ENCODE results near the gene RTL5. TPM values are rescaled to one million over a fixed set of nuclear protein-coding genes. Genes with fewer than 3 reads are reported as not detected.

The RTL5 gene
- total RNA-seq, 4 donors from 2014 or later, result 3.6 to 6.6 (median 5.9) TPM

DNA sequence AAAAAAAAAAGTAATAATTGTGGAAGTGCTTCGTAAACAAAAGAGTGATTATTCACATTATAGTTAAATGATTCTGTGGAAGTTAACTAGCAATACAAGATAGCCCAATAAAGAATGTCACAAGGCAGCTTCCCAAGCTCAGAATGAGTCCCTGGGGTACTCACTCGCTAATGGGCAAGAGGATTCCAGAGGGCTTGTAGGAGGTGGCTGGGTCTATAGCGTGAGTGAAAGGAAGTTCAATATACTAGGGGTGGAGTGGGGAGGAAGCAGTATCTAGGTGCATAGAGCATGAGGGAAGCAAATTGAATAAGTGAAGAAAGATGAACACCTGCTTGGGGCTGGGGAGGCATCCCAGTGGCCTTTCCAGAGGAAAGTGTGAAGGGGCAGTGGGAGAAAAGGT, 42.5 kb downstream of the RTL5 start:
- intact Hi-C loops (cut with DNase I), result no loop called here
- no peak overlapping the region for H3K4me3 ChIP-seq (replicated peaks in 1 of 3)
- 69 to 81% methylated on average over 3 of the region's 3 CpGs for WGBS, 2 donors

GRCh38 chrX:72088761-72089160, 43.0 kb downstream of the RTL5 start:
- Histone ChIP-seq H3K9me3 (no peaks in the 10 kb centered on the region), H3K27me3 (no peaks in the 10 kb centered on the region), H3K4me1 (no peaks in the 10 kb centered on the region), H3K4me3 (replicated peaks in 1 of 3) (no peak overlapping the region), H3K36me3 (no peaks in the 10 kb centered on the region), H3K27ac (no peak overlapping the region)
- no peak for TF ChIP-seq POLR2A (IDR thresholded peaks at IDR 0.05)
- TF ChIP-seq, protein P1, sequence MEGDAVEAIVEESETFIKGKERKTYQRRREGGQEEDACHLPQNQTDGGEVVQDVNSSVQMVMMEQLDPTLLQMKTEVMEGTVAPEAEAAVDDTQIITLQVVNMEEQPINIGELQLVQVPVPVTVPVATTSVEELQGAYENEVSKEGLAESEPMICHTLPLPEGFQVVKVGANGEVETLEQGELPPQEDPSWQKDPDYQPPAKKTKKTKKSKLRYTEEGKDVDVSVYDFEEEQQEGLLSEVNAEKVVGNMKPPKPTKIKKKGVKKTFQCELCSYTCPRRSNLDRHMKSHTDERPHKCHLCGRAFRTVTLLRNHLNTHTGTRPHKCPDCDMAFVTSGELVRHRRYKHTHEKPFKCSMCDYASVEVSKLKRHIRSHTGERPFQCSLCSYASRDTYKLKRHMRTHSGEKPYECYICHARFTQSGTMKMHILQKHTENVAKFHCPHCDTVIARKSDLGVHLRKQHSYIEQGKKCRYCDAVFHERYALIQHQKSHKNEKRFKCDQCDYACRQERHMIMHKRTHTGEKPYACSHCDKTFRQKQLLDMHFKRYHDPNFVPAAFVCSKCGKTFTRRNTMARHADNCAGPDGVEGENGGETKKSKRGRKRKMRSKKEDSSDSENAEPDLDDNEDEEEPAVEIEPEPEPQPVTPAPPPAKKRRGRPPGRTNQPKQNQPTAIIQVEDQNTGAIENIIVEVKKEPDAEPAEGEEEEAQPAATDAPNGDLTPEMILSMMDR (IDR thresholded peaks at IDR 0.05), result no peak
- 63 to 85% methylated on average over 6 of the region's 6 CpGs for WGBS, 2 donors
- DNase-seq, result no peak
- intact Hi-C loops (cut with DNase I), result no loop called here

More for the DNA sequence above, 42.5 kb downstream of the RTL5 start:
- no peak overlapping the region for H3K27ac ChIP-seq
- no peaks in the 10 kb centered on the region for H3K36me3 ChIP-seq
- TF ChIP-seq, protein P1 (IDR thresholded peaks at IDR 0.05), result no peak
- TF ChIP-seq POLR2A (IDR thresholded peaks at IDR 0.05), result no peak
- H3K27me3 ChIP-seq, result no peaks in the 10 kb centered on the region
- H3K4me1 ChIP-seq, result no peaks in the 10 kb centered on the region
- no peak for DNase-seq
- no peaks in the 10 kb centered on the region for H3K9me3 ChIP-seq

- H3K4me1 ChIP-seq, result no peaks in the 10 kb centered on the region
- no peaks in the 10 kb centered on the region for H3K9me3 ChIP-seq
- no peaks in the 10 kb centered on the region for H3K27me3 ChIP-seq
- 96 to 97% methylated on average over 1 of the region's 1 CpG for WGBS, 2 donors
- H3K27ac ChIP-seq, result no peak overlapping the region
- DNase-seq, result no peak
- intact Hi-C loops (cut with DNase I), result no loop called here
- no peak overlapping the region for H3K4me3 ChIP-seq (replicated peaks in 1 of 3)
- H3K36me3 ChIP-seq, result no peaks in the 10 kb centered on the region
- TF ChIP-seq, protein P1 (IDR thresholded peaks at IDR 0.05), result no peak
- no peak for TF ChIP-seq POLR2A (IDR thresholded peaks at IDR 0.05)
These were observed 44.7 kb downstream of the RTL5 start for GRCh38 chrX:72086995-72087394.

DNA sequence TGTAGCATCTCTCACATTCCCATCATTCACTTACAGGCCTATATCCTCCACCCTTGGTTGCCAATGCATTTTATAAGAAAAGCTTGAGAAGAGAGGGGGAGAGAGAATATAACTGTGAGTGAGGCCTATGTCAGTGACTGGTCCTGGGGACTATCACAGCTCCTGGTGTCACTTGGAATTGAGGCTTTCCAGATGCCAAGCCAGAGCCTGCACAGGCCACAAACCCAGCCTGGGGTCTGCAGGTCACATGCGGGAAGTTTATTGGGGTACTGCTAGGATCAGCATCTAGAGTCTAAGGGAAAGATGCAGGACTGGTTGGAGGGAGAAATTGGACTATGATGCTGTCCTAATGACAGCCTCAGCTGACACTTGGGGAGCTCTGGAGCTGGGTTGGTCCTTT, 47.6 kb downstream of the RTL5 start:
- no peaks in the 10 kb centered on the region for H3K27me3 ChIP-seq
- no peaks in the 10 kb centered on the region for H3K9me3 ChIP-seq
- no peaks in the 10 kb centered on the region for H3K4me1 ChIP-seq
- 83 to 100% methylated on average over 1 of the region's 1 CpG for WGBS, 2 donors
- intact Hi-C loops (cut with DNase I), result no loop called here
- no peaks in the 10 kb centered on the region for H3K36me3 ChIP-seq
- H3K27ac ChIP-seq, result no peak overlapping the region
- no peak for TF ChIP-seq POLR2A (IDR thresholded peaks at IDR 0.05)
- TF ChIP-seq, protein P1 (IDR thresholded peaks at IDR 0.05), result no peak
- no peak for DNase-seq
- H3K4me3 ChIP-seq (replicated peaks in 1 of 3), result no peak overlapping the region

DNA sequence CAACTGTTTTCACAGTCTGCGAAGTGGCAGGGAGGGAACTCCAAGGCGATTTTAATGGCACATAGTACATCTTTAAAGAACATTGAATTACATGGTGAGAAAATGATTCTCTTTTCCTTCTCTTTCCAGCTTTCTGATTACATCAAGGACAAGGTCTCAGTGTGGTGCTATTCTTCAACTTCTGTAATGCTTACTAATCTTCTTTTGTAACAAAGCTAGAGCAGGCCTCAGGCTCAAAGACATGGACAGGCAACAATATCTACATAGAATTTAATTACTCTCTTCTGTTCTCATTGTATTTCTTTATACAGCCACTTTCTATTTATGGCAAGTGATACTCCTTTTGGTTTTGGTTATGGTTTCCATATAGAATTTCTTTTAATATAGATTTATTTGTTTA, 48.4 kb downstream of the RTL5 start:
- TF ChIP-seq POLR2A (IDR thresholded peaks at IDR 0.05), result no peak
- TF ChIP-seq, protein P1 (IDR thresholded peaks at IDR 0.05), result no peak
- Histone ChIP-seq H3K27ac (no peak overlapping the region), H3K4me3 (replicated peaks in 1 of 3) (no peak overlapping the region), H3K4me1 (peaks cover 0 to 3% of the 10 kb centered on the region in 2 donors), H3K9me3 (no peaks in the 10 kb centered on the region), H3K27me3 (no peaks in the 10 kb centered on the region), H3K36me3 (no peaks in the 10 kb centered on the region)
- intact Hi-C loops (cut with DNase I), result no loop called here
- DNase-seq, result no peak
- WGBS, 2 donors, result 73 to 93% methylated on average over 2 of the region's 2 CpGs

Measured in thyroid gland (tissue), 4 donors.